HCT116 (cell line): ENCODE data around the gene UPF1. TPM values are rescaled to one million over a fixed set of nuclear protein-coding genes. Genes with fewer than 3 reads are reported as not detected.

Source experiments
- ATAC-seq: fragments of 200-7000 bp; cut with Tn5 transposase; 2 replicates; pipeline ENCODE4 v1.9.1; 2020; ENCODE audit warnings: mild to moderate bottlenecking, moderate library complexity
- BruUV-seq: library from RNA; stranded (reverse); fragments of 400-500 nt; replicated peaks from 2 replicates; lab custom pipeline; 2021; lab: Mats Ljungman, UMichigan
- CTCF ChIA-PET: fragments of 300-600 bp; sonication (Branson Sonifier 250); formaldehyde crosslinking; loops from one replicate; lab custom pipeline; 2021; ENCODE audit warnings: antibody characterized with exemption; lab: Charles Lee
- POLR2A ChIA-PET: fragments of 300-600, 350-600 bp; sonication (Branson Sonifier 250); formaldehyde crosslinking; loops from one replicate; lab custom pipeline; 2021; ENCODE audit warnings: antibody characterized with exemption; lab: Charles Lee
- RAD21 ChIA-PET, 2 experiments: fragments of 300-600 bp; sonication (Branson Sonifier 250); formaldehyde crosslinking; loops; one replicate each; lab custom pipeline; 2023; ENCODE audit warnings: low total read pairs in 2 of 2; ENCODE audit not compliant: uncharacterized antibody in 2 of 2, unreplicated experiment in 2 of 2, low non-redundant PET in 1 of 2; lab: Charles Lee
- DNase-seq: peaks from one replicate; pipeline ENCODE4 v3.0.0-alpha.2; 2010; ENCODE audit warnings: low read depth, low spot score
- H2AFZ ChIP-seq: fragments of 200-600 bp; shearing (Covaris generic), sonication (generic); 2 replicates; pipeline ENCODE4 v1.6.1; 2017; ENCODE audit warnings: low read depth, mixed run types, mixed read lengths, antibody characterized with exemption, low read length; ENCODE audit not compliant: poor library complexity, severe bottlenecking
- H3K27ac ChIP-seq: 2 replicates; pipeline ENCODE4 v1.5.1; 2012; ENCODE audit warnings: low read depth, low read length
- H3K27me3 ChIP-seq: fragments of 200-600 bp; sonication (generic); 2 replicates; pipeline ENCODE4 v1.6.1; 2016; ENCODE audit warnings: mixed run types, low read length, mixed read lengths; ENCODE audit not compliant: insufficient read depth
- H3K36me3 ChIP-seq, 2 experiments: fragments of 200-500 bp in 1 of 2; fragments of 200-600 bp in 1 of 2; sonication (Bioruptor generic) in 1 of 2; sonication (generic) in 1 of 2; 2 replicates each; pipeline versions ENCODE4 v1.5.1 to v1.6.1; 2014 to 2016; ENCODE audit warnings: low read length in 2 of 2, inconsistent platforms in 1 of 2, mixed read lengths in 1 of 2, mixed run types in 1 of 2; ENCODE audit not compliant: insufficient read depth in 2 of 2, control insufficient read depth in 1 of 2
- H3K4me1 ChIP-seq, 2 experiments: fragments of 200-600 bp in 1 of 2; sonication (generic) in 1 of 2; 2 replicates each; pipeline versions ENCODE4 v1.5.1 to v1.6.1; 2012 to 2017; ENCODE audit warnings: low read length in 2 of 2, inconsistent platforms in 1 of 2, mild to moderate bottlenecking in 1 of 2, mixed read lengths in 1 of 2, mixed run types in 1 of 2, moderate library complexity in 1 of 2; ENCODE audit not compliant: insufficient read depth in 2 of 2, control insufficient read depth in 1 of 2
- H3K4me2 ChIP-seq: fragments of 200-600 bp; sonication (generic); 2 replicates; pipeline ENCODE4 v1.6.1; 2017; ENCODE audit warnings: mixed run types, low read length, mixed read lengths
- H3K4me3 ChIP-seq, 2 experiments: fragments of 200-600 bp in 1 of 2; sonication (generic) in 1 of 2; replicated peaks in 1 of 2; 2 replicates each; pipeline ENCODE4 v1.5.1; 2011 to 2016; ENCODE audit warnings: low read length in 2 of 2, control low read depth in 1 of 2, low read depth in 1 of 2, mild to moderate bottlenecking in 1 of 2, mixed read lengths in 1 of 2, mixed run types in 1 of 2
- H3K79me2 ChIP-seq: fragments of 200-600 bp; sonication (generic); 2 replicates; pipeline ENCODE4 v1.6.1; 2017; ENCODE audit warnings: mild to moderate bottlenecking, mixed run types, low read length, moderate library complexity, mixed read lengths; ENCODE audit not compliant: insufficient read depth
- H3K9ac ChIP-seq: fragments of 200-600 bp; sonication (generic); 2 replicates; pipeline ENCODE4 v1.6.1; 2016; ENCODE audit warnings: low read length, mixed read lengths
- H3K9me2 ChIP-seq: fragments of 200-600 bp; sonication (generic), shearing (Covaris generic); 2 replicates; pipeline ENCODE4 v1.6.1; 2017; ENCODE audit warnings: mixed run types, mild to moderate bottlenecking, moderate library complexity; ENCODE audit not compliant: insufficient read depth
- H3K9me3 ChIP-seq, 2 experiments: fragments of 200-500 bp in 1 of 2; fragments of 200-600 bp in 1 of 2; sonication (Bioruptor generic) in 1 of 2; sonication (generic) in 1 of 2; 2 replicates each; pipeline ENCODE4 v1.6.1; 2014 to 2017; ENCODE audit warnings: low read length in 2 of 2, mixed read lengths in 2 of 2, inconsistent platforms in 1 of 2, low read depth in 1 of 2, mild to moderate bottlenecking in 1 of 2, mixed run types in 1 of 2, moderate library complexity in 1 of 2; ENCODE audit not compliant: control insufficient read depth in 1 of 2, insufficient read depth in 1 of 2
- H4K20me1 ChIP-seq: fragments of 200-600 bp; sonication (generic), shearing (Covaris generic); 2 replicates; pipeline ENCODE4 v1.6.1; 2017; ENCODE audit warnings: mixed run types, mild to moderate bottlenecking, moderate library complexity; ENCODE audit not compliant: insufficient read depth
- CEBPB ChIP-seq: IDR thresholded peaks from 2 replicates; pipeline ENCODE4 v1.6.1; 2012; ENCODE audit warnings: low read depth
- EGR1 ChIP-seq: IDR thresholded peaks from 2 replicates; pipeline ENCODE4 v1.6.1; 2012; ENCODE audit warnings: low read depth
- EZH2 ChIP-seq: fragments of 200-600 bp; sonication (generic); IDR thresholded peaks from 2 replicates; pipeline ENCODE4 v1.6.1; 2017; ENCODE audit warnings: antibody characterized with exemption, mixed run types
- EZH2phosphoT487 ChIP-seq: fragments of 200-600 bp; IDR thresholded peaks from 2 replicates; pipeline ENCODE4 v1.6.1; 2018; ENCODE audit warnings: antibody characterized with exemption, borderline replicate concordance
- FOSL1 ChIP-seq: IDR thresholded peaks from 2 replicates; pipeline ENCODE4 v1.6.1; 2012; ENCODE audit warnings: low read depth
- RAD21 ChIP-seq: IDR thresholded peaks from 2 replicates; pipeline ENCODE4 v1.6.1; 2012; ENCODE audit warnings: low read depth, mild to moderate bottlenecking
- SIN3A ChIP-seq: IDR thresholded peaks from 2 replicates; pipeline ENCODE4 v1.6.1; 2012; ENCODE audit warnings: low read depth
- SP1 ChIP-seq: IDR thresholded peaks from 2 replicates; pipeline ENCODE4 v1.6.1; 2012; ENCODE audit warnings: low read depth
- TCF7L2 ChIP-seq: IDR thresholded peaks from 2 replicates; pipeline ENCODE4 v1.7.0; 2011; ENCODE audit warnings: borderline replicate concordance, inconsistent platforms; ENCODE audit not compliant: insufficient read depth, insufficient read length; ENCODE audit errors: extremely low read depth
- YY1 ChIP-seq: IDR thresholded peaks from 2 replicates; pipeline ENCODE4 v1.6.1; 2011; ENCODE audit warnings: low read length, low read depth, moderate library complexity, mild to moderate bottlenecking; ENCODE audit not compliant: insufficient replicate concordance; ENCODE audit errors: extremely low read depth
- ZFX ChIP-seq: fragments of 450-650 bp; IDR thresholded peaks from 2 replicates; pipeline ENCODE4 v1.6.1; 2017
- ZNF274 ChIP-seq: fragments of 200-500 bp; sonication (Bioruptor generic); IDR thresholded peaks from 2 replicates; pipeline ENCODE4 v1.6.1; 2014; ENCODE audit warnings: mild to moderate bottlenecking, low read depth, low read length, inconsistent platforms
- intact Hi-C: fragments of 100-400 bp; cut with micrococcal nuclease; formaldehyde crosslinking; loops from 2 replicates; pipeline ENCODE4 v1.10.0; 2022
- total RNA-seq: library from RNA; stranded (reverse); gene quantifications from one replicate; pipeline ENCODE4 v1.2.1, GENCODE V29; 2021; ENCODE audit not compliant: unreplicated experiment
- TF ChIP-seq, protein P1 (sequence below), 3 experiments: fragments of 200-600 bp in 1 of 3; sonication (generic) in 1 of 3; IDR thresholded peaks in 2 of 3; conservative IDR thresholded peaks in 1 of 3; 2 replicates each; pipeline ENCODE4 v1.5.1; 2012 to 2017; ENCODE audit warnings: low read depth in 2 of 3, low read length in 2 of 3, antibody characterized with exemption in 1 of 3, borderline replicate concordance in 1 of 3, control low read depth in 1 of 3, mild to moderate bottlenecking in 1 of 3, mixed read lengths in 1 of 3, mixed run types in 1 of 3, moderate library complexity in 1 of 3; ENCODE audit not compliant: insufficient read depth in 1 of 3

Gene UPF1
- total RNA-seq, 1 experiment from 2014 or later: 78.5 TPM

DNA sequence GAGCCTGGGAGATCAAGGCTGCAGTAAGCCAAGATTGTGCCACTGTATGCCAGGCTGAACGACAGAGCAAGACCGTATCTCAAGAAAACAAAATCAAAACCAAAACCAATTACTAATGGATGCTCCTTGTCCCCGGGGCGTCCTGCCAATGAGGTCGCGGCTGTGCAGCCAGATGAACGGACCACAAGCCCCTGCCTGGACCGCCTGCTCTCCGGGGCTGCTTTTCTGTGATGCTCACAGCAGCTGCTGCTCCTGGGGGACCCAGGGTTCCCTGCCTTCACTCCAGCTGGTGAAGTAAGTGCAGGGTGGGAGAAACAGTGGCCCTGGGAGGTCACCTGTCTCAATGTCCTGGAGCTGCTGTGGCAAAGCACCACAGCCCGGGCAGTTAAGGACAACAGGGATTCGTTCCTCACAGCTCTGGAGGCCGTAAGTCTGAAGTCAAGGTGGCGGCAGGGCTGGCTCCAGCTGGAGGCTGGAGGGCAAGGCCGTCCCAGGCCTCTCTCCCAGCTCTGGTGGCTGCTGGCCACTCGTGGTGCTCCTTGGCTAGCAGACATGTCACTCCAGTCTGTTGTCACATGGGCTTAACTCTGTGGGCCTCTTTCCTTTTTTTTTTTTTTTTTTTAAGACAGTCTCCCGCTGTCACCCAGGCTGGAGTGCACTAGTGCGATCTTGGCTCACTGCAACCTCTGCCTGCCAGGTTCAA lies 77.3 kb downstream of the UPF1 start:
- Histone ChIP-seq H3K4me2 (no peak overlapping the region), H4K20me1 (no peaks in the 10 kb centered on the region), H3K9me2 (no peaks in the 10 kb centered on the region), H3K27me3 (no peaks in the 10 kb centered on the region), H3K27ac (no peak overlapping the region), H3K36me3 (peaks cover 0 to 4% of the 10 kb centered on the region in 2 experiments; a peak in 2 of 4 replicates), H3K4me3 (no peak overlapping the region), H3K9me3 (no peaks in the 10 kb centered on the region), H3K9ac (no peak overlapping the region), H3K4me1 (no peaks in the 10 kb centered on the region), H3K79me2 (peaks cover 14% of the 10 kb centered on the region), H2AFZ (no peak overlapping the region)
- ChIA-PET POLR2A (no interaction called here), RAD21 (no interaction called here), CTCF (no interaction called here)
- no peak for TF ChIP-seq EGR1
- TF ChIP-seq EZH2phosphoT487: no peak
- BruUV-seq: TSS peak; percentile 12
- ATAC-seq (no peak), DNase-seq (no peak)
- intact Hi-C loops: no loop called here

DNA sequence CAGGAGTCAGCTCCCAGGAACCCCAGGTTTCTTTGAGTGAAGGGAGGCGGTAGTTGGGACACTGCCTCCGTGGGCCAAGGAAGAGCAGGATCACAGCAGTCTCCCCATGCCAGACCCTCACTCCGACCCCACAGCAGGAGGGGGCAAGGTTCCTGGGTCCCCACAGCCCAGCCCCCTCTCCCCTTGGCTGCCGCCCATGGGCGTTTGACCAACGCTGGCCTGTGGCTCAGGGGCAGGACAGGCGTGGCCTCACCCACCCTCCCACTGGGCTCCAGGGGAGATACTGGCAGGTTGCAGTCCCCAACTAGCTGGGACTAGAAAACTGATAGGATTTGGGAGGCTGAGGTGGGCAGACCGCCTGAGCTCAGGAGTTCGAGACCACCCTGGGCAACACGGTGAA lies 78.3 kb downstream of the UPF1 start:
- no peak for DNase-seq
- Histone ChIP-seq H3K9me2 (no peaks in the 10 kb centered on the region), H3K27me3 (no peaks in the 10 kb centered on the region), H2AFZ (no peak overlapping the region), H3K4me2 (no peak overlapping the region), H4K20me1 (no peaks in the 10 kb centered on the region), H3K36me3 (peaks cover 0 to 4% of the 10 kb centered on the region in 2 experiments; a peak in 3 of 4 replicates), H3K27ac (no peak overlapping the region), H3K4me1 (no peaks in the 10 kb centered on the region), H3K9me3 (no peaks in the 10 kb centered on the region), H3K9ac (no peak overlapping the region), H3K4me3 (no peak overlapping the region), H3K79me2 (peaks cover 24% of the 10 kb centered on the region)
- TF ChIP-seq RAD21 (no peak), TCF7L2 (no peak), ZFX (no peak), SP1 (no peak), SIN3A (no peak), YY1 (no peak), EZH2 (no peak), ZNF274 (no peak), FOSL1 (no peak), CEBPB (no peak)
- TF ChIP-seq, protein P1, sequence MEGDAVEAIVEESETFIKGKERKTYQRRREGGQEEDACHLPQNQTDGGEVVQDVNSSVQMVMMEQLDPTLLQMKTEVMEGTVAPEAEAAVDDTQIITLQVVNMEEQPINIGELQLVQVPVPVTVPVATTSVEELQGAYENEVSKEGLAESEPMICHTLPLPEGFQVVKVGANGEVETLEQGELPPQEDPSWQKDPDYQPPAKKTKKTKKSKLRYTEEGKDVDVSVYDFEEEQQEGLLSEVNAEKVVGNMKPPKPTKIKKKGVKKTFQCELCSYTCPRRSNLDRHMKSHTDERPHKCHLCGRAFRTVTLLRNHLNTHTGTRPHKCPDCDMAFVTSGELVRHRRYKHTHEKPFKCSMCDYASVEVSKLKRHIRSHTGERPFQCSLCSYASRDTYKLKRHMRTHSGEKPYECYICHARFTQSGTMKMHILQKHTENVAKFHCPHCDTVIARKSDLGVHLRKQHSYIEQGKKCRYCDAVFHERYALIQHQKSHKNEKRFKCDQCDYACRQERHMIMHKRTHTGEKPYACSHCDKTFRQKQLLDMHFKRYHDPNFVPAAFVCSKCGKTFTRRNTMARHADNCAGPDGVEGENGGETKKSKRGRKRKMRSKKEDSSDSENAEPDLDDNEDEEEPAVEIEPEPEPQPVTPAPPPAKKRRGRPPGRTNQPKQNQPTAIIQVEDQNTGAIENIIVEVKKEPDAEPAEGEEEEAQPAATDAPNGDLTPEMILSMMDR (IDR thresholded peaks at IDR 0.05 in 2 of 3, conservative IDR thresholded peaks at IDR 0.05 in 1 of 3; ENCODE audit: borderline replicate concordance in 1 of 3, insufficient read depth in 1 of 3, low read depth in 2 of 3, low read length in 2 of 3): no peak
- POLR2A ChIA-PET: no interaction called here
- RAD21 ChIA-PET: no interaction called here
- no TSS peak for BruUV-seq
- intact Hi-C loops: no loop called here
- CTCF ChIA-PET: no interaction called here
- ATAC-seq: no peak
